ENCODE results near the gene DYSF. TPM values are rescaled to one million over a fixed set of nuclear protein-coding genes. Genes with fewer than 3 reads are reported as not detected.

DYSF gene
- total and polyA plus RNA-seq, 2 donors (not counting 3 experiments of a cell fraction or from before 2014, with no cell fraction given) = 50.9 to 152 TPM

- dilution Hi-C loops (cut with MboI; ENCODE audit: extremely low pct_ligation_motif_present, low sequenced_read_pairs) (no loop called here), intact Hi-C loops (cut with micrococcal nuclease) (loop anchor here (5.0 to 10.0 kb wide), 2 partner anchors 154 to 543 kb away; partner anchors contain the start of gene DYSF)
Measured at GRCh38 chr2:71609029-71609428, 155.7 kb downstream of the DYSF start.

More at GRCh38 chr2:71609029-71609428, 155.7 kb downstream of the DYSF start:
- FAIRE-seq (no peak), DNase-seq (ENCODE audit: low read depth, low spot score) (peak; percentile 68)
- Histone ChIP-seq H2AFZ (ENCODE audit: low read depth, low read length) (no peak overlapping the region), H3K9me1 (replicated peaks; ENCODE audit: control insufficient read depth, extremely low read depth, insufficient read depth, low read length) (no peaks in the 10 kb centered on the region), H3K4me1 (ENCODE audit: control insufficient read depth, extremely low read depth, insufficient read depth, low read length) (peaks cover 34% of the 10 kb centered on the region), H3K27me3 (ENCODE audit: control insufficient read depth in 2 of 2, insufficient read depth in 2 of 2, low read length in 2 of 2) (no peaks in the 10 kb centered on the region), H3K9me3 (replicated peaks; ENCODE audit: control insufficient read depth, insufficient read depth, low read length) (no peaks in the 10 kb centered on the region), H3K27ac (ENCODE audit: insufficient read depth, low read depth, low read length) (peak overlapping the region; percentile 59), H3K4me3 (replicated peaks in 1 of 3; ENCODE audit: insufficient read depth in 1 of 3, low read depth in 1 of 3, low read length in 3 of 3) (no peak overlapping the region), H4K20me1 (replicated peaks; ENCODE audit: control insufficient read depth, extremely low read depth, insufficient read depth, low read length) (no peaks in the 10 kb centered on the region), H3K9ac (replicated peaks; ENCODE audit: extremely low read depth, insufficient read depth, low read length) (no peak overlapping the region), H3K4me2 (ENCODE audit: insufficient read depth, low read length) (no peak overlapping the region), H3K79me2 (ENCODE audit: control insufficient read depth, insufficient read depth, low read length) (no peaks in the 10 kb centered on the region), H3K36me3 (ENCODE audit: control insufficient read depth in 2 of 2, extremely low read depth in 1 of 2, insufficient read depth in 2 of 2, low read length in 2 of 2) (peaks cover 0 to 18% of the 10 kb centered on the region in 2 experiments)
- TF ChIP-seq, protein P1, sequence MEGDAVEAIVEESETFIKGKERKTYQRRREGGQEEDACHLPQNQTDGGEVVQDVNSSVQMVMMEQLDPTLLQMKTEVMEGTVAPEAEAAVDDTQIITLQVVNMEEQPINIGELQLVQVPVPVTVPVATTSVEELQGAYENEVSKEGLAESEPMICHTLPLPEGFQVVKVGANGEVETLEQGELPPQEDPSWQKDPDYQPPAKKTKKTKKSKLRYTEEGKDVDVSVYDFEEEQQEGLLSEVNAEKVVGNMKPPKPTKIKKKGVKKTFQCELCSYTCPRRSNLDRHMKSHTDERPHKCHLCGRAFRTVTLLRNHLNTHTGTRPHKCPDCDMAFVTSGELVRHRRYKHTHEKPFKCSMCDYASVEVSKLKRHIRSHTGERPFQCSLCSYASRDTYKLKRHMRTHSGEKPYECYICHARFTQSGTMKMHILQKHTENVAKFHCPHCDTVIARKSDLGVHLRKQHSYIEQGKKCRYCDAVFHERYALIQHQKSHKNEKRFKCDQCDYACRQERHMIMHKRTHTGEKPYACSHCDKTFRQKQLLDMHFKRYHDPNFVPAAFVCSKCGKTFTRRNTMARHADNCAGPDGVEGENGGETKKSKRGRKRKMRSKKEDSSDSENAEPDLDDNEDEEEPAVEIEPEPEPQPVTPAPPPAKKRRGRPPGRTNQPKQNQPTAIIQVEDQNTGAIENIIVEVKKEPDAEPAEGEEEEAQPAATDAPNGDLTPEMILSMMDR (IDR thresholded peaks at IDR 0.05; ENCODE audit: extremely low read depth in 1 of 2, insufficient read depth in 1 of 2, low read depth in 1 of 2, low read length in 2 of 2) = no peak
- TF ChIP-seq EZH2 (IDR thresholded peaks at IDR 0.05; ENCODE audit: borderline replicate concordance, low read depth, low read length, severe bottlenecking) = no peak
- TF ChIP-seq POLR2A (IDR thresholded peaks at IDR 0.05; ENCODE audit: low read depth, low read length) = no peak
- TF ChIP-seq MAX (IDR thresholded peaks at IDR 0.05; ENCODE audit: insufficient read depth, insufficient read length) = no peak
- TF ChIP-seq MYC (IDR thresholded peaks at IDR 0.05; ENCODE audit: low read depth, low read length) = no peak
- TF ChIP-seq JUN (IDR thresholded peaks at IDR 0.05; ENCODE audit: borderline replicate concordance, insufficient read depth, insufficient read length, low read depth) = no peak
- TF ChIP-seq GATA2 (IDR thresholded peaks at IDR 0.05; ENCODE audit: insufficient read depth, insufficient read length, low read depth, low read length) = no peak
- TF ChIP-seq POLR2AphosphoS5 (IDR thresholded peaks at IDR 0.05; ENCODE audit: insufficient read depth, low read depth, low read length) = no peak
- no peak for TF ChIP-seq FOS (IDR thresholded peaks at IDR 0.05; ENCODE audit: borderline replicate concordance, insufficient read depth, low read length)
- ChIA-PET POLR2A (no interaction called here), CTCF (interaction anchor here (0.6 to 3.8 kb wide), 9 partner anchors 11 to 310 kb away, joined by 3 to 52 read pairs (median 3); no protein-coding TSS in a partner anchor)
- BruUV-seq (replicated peaks) = no TSS peak

Data from endothelial cell of umbilical vein (primary cell).